Measurements from ENCODE around the gene SMAP1. TPM values are rescaled to one million over a fixed set of nuclear protein-coding genes. Genes with fewer than 3 reads are reported as not detected.
A peak's percentile ranks its signal among the peaks of the same experiment; 100 is the strongest.

Gene SMAP1
- total RNA-seq, 1 donor from 2014 or later, result 40.4 TPM

DNA sequence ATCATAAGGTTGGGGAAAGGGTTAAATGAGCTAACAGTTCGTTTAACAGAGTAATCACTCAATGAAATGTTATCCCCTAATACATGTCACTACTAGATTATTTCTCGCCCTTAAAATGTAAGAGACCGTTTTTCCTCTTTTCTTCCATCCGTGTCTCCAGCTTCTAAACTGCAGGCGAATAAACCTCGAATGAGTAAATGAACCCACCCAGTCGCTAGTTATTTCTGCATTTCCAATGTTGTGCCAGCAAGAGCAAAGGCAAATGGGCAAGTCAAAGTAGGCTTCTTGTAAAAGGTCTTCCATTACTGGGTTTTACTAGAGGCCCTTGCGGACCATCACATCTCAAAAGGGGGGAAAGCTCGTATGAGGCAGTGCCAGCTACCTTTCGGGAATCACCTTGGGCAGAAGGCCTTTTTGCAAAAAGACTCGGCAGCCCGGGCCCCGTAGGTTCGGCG is 400 bp upstream of the SMAP1 start:
- TF ChIP-seq, protein P1, sequence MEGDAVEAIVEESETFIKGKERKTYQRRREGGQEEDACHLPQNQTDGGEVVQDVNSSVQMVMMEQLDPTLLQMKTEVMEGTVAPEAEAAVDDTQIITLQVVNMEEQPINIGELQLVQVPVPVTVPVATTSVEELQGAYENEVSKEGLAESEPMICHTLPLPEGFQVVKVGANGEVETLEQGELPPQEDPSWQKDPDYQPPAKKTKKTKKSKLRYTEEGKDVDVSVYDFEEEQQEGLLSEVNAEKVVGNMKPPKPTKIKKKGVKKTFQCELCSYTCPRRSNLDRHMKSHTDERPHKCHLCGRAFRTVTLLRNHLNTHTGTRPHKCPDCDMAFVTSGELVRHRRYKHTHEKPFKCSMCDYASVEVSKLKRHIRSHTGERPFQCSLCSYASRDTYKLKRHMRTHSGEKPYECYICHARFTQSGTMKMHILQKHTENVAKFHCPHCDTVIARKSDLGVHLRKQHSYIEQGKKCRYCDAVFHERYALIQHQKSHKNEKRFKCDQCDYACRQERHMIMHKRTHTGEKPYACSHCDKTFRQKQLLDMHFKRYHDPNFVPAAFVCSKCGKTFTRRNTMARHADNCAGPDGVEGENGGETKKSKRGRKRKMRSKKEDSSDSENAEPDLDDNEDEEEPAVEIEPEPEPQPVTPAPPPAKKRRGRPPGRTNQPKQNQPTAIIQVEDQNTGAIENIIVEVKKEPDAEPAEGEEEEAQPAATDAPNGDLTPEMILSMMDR (IDR thresholded peaks at IDR 0.05; ENCODE audit: unreplicated experiment), result no peak
- peaks cover 40% of the 10 kb centered on the region for H3K4me1 Mint-ChIP-seq (ENCODE audit: unreplicated experiment)

DNA sequence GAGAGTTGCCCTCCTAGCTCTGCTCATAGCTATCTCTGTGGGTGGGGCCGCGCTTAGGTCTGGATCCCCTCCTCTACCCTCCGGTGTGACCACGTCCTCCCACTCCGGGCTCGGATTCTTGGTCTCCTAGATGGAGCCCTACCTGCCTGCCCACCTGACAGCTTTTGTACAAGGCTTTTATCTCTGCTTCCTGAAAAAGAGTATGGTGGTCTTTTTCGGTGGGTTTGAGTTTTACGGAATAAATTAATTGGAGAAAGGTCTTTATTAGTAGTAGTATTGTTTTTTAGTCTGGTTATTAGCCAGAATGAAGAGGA is 773 bp downstream of the SMAP1 start:
- peaks cover 44% of the 10 kb centered on the region for H3K4me1 Mint-ChIP-seq (ENCODE audit: unreplicated experiment)
- peak overlapping the region; percentile 28 for H3K27ac Mint-ChIP-seq (ENCODE audit: unreplicated experiment)
- TF ChIP-seq, protein P1 (IDR thresholded peaks at IDR 0.05; ENCODE audit: unreplicated experiment), result no peak
- no peak for DNase-seq (ENCODE audit: low spot score)
- peaks cover 7% of the 10 kb centered on the region for H3K36me3 Mint-ChIP-seq (ENCODE audit: low read depth, unreplicated experiment)
- H3K4me3 Mint-ChIP-seq (ENCODE audit: unreplicated experiment), result peak overlapping the region; percentile 93
- peaks cover 11% of the 10 kb centered on the region for H3K27me3 Mint-ChIP-seq (ENCODE audit: unreplicated experiment)
- no peaks in the 10 kb centered on the region for H3K9me3 Mint-ChIP-seq (ENCODE audit: unreplicated experiment)

More for the DNA sequence above, 400 bp upstream of the SMAP1 start:
- H3K27me3 Mint-ChIP-seq (ENCODE audit: unreplicated experiment), result peaks cover 11% of the 10 kb centered on the region
- H3K9me3 Mint-ChIP-seq (ENCODE audit: unreplicated experiment), result no peaks in the 10 kb centered on the region
- H3K4me3 Mint-ChIP-seq (ENCODE audit: unreplicated experiment), result peak overlapping the region; percentile 88
- DNase-seq (ENCODE audit: low spot score), result no peak
- peak overlapping the region; percentile 77 for H3K27ac Mint-ChIP-seq (ENCODE audit: unreplicated experiment)
- peaks cover 7% of the 10 kb centered on the region for H3K36me3 Mint-ChIP-seq (ENCODE audit: low read depth, unreplicated experiment)

DNA sequence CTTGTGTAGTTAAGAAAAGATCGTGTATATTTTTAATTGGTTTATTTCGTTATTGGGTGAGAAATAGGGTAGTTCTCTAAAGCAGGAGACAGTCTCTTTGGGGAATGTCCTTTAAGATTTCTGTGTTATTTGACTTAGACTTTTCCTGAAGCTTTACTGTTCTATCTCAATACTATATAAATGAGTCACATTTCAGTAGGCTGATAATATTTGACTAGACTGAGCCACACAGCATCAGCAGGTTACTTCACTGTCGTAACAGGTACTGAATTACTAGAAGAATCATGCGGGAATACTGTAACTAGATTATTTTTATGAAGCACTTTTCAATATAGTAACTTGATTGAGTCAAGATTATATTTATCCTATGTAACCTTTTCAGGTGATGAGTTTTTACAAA is 1.4 kb downstream of the SMAP1 start:
- H3K27ac Mint-ChIP-seq (ENCODE audit: unreplicated experiment), result no peak overlapping the region
- H3K36me3 Mint-ChIP-seq (ENCODE audit: low read depth, unreplicated experiment), result peaks cover 7% of the 10 kb centered on the region
- no peak for DNase-seq (ENCODE audit: low spot score)
- TF ChIP-seq, protein P1 (IDR thresholded peaks at IDR 0.05; ENCODE audit: unreplicated experiment), result no peak
- no peaks in the 10 kb centered on the region for H3K9me3 Mint-ChIP-seq (ENCODE audit: unreplicated experiment)
- H3K4me1 Mint-ChIP-seq (ENCODE audit: unreplicated experiment), result peaks cover 44% of the 10 kb centered on the region
- H3K27me3 Mint-ChIP-seq (ENCODE audit: unreplicated experiment), result peaks cover 11% of the 10 kb centered on the region
- H3K4me3 Mint-ChIP-seq (ENCODE audit: unreplicated experiment), result peak overlapping the region; percentile 93

DNA sequence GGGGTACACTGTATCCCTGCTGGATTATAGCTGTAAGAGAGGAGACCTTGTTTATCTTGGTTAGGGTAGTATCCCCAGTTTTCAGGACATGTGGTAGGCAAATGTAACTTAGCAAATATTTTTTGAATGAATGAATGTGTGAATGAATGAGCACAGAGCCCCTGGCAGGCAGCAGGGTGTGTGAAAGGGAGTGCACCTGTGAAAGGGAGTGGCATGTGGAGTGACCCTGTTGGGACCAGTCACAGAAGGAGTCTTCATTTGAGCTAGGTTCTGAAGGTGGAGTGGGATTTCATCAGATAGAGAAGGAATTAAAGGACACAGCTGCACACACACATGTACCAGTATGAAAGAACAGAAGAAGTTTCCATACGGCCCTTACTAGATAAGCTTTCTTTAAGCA is 4.9 kb downstream of the SMAP1 start:
- no peaks in the 10 kb centered on the region for H3K36me3 Mint-ChIP-seq (ENCODE audit: low read depth, unreplicated experiment)
- peaks cover 6% of the 10 kb centered on the region for H3K27me3 Mint-ChIP-seq (ENCODE audit: unreplicated experiment)
- no peak overlapping the region for H3K4me3 Mint-ChIP-seq (ENCODE audit: unreplicated experiment)
- DNase-seq (ENCODE audit: low spot score), result no peak
- H3K27ac Mint-ChIP-seq (ENCODE audit: unreplicated experiment), result no peak overlapping the region
- H3K9me3 Mint-ChIP-seq (ENCODE audit: unreplicated experiment), result no peaks in the 10 kb centered on the region
- peaks cover 37% of the 10 kb centered on the region for H3K4me1 Mint-ChIP-seq (ENCODE audit: unreplicated experiment)
- TF ChIP-seq, protein P1 (IDR thresholded peaks at IDR 0.05; ENCODE audit: unreplicated experiment), result no peak

DNA sequence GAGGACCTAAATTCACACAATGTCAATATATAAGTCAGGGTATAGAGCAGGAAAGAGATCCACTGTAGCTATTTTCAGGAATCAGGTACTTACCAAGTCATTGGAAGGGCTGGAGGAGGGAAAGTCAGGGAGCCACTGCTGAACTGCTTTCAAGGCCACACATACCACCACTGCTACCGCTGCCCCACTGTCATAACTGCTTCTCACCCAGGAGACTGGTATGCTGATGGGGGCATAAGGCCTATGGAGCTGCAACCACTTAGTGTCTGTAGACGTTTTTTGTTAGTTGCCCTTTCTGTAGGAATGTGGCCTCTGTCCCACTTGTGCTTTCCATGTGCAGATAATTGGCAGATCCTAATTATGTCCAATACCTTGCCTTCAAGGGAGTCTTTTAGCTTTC is 5.4 kb downstream of the SMAP1 start:
- H3K27me3 Mint-ChIP-seq (ENCODE audit: unreplicated experiment), result peaks cover 6% of the 10 kb centered on the region
- DNase-seq (ENCODE audit: low spot score), result no peak
- H3K36me3 Mint-ChIP-seq (ENCODE audit: low read depth, unreplicated experiment), result no peaks in the 10 kb centered on the region
- H3K4me1 Mint-ChIP-seq (ENCODE audit: unreplicated experiment), result peaks cover 37% of the 10 kb centered on the region
- H3K27ac Mint-ChIP-seq (ENCODE audit: unreplicated experiment), result no peak overlapping the region
- TF ChIP-seq, protein P1 (IDR thresholded peaks at IDR 0.05; ENCODE audit: unreplicated experiment), result no peak
- H3K9me3 Mint-ChIP-seq (ENCODE audit: unreplicated experiment), result no peaks in the 10 kb centered on the region
- H3K4me3 Mint-ChIP-seq (ENCODE audit: unreplicated experiment), result no peak overlapping the region
